HFF-Myc (cell line): ENCODE data around the gene KNG1.
A peak's percentile ranks its signal among the peaks of the same experiment; 100 is the strongest.

ENCODE experiments used
- DNase-seq: peaks from one replicate; pipeline ENCODE4 v3.0.0-alpha.2; 2011; ENCODE audit warnings: low read depth; ENCODE audit errors: extremely low read depth
- H3K4me3 ChIP-seq: replicated peaks from 2 replicates; pipeline ENCODE4 v1.5.1; 2011; ENCODE audit warnings: low read depth, mild to moderate bottlenecking, control low read depth, low read length
- TF ChIP-seq, protein P1 (sequence below): IDR thresholded peaks from 2 replicates; pipeline ENCODE4 v1.5.1; 2012; ENCODE audit warnings: mild to moderate bottlenecking, low read depth, low read length, control low read depth; ENCODE audit errors: missing control alignments

KNG1 gene

DNA sequence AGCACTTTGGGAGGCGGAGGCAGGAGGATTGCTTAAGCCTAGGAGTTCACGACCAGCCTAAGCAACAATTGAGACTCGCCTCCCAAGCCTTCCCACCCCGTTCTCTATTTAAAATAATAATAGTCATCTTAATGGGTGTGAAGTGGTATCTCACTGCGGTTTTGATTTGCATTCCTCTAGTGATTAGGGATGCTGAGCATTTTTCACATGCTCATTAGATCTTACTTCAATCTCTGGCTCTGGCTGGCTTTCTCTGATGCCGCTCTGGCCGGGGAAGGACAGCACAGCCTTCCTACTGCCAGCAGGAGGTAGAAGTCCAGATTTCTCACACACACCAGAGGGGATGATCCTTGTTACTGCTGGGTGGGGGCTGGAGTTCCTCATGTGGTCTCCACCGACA lies 58.8 kb downstream of the KNG1 start:
- TF ChIP-seq, protein P1, sequence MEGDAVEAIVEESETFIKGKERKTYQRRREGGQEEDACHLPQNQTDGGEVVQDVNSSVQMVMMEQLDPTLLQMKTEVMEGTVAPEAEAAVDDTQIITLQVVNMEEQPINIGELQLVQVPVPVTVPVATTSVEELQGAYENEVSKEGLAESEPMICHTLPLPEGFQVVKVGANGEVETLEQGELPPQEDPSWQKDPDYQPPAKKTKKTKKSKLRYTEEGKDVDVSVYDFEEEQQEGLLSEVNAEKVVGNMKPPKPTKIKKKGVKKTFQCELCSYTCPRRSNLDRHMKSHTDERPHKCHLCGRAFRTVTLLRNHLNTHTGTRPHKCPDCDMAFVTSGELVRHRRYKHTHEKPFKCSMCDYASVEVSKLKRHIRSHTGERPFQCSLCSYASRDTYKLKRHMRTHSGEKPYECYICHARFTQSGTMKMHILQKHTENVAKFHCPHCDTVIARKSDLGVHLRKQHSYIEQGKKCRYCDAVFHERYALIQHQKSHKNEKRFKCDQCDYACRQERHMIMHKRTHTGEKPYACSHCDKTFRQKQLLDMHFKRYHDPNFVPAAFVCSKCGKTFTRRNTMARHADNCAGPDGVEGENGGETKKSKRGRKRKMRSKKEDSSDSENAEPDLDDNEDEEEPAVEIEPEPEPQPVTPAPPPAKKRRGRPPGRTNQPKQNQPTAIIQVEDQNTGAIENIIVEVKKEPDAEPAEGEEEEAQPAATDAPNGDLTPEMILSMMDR = no peak
- DNase-seq = no peak
- no peak overlapping the region for H3K4me3 ChIP-seq

DNA sequence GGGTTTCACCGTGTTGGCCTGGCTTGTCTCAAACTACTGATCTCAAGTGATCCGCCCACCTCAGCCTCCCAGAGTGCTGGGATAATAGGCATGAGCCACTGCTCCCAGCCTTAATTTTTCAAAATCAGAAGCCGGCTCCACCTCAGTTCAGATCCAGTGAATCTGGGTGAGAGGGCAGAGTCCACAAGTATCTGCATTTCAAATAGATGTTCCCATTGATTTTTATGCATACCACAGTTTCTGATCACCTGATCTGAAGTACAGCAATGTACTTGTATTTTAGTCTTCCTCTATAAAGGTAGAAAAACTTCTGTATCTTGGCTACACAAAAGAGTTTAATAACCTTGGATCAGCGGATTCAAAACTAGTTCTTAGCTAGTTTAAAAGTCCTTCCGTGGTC lies 62.0 kb downstream of the KNG1 start:
- no peak overlapping the region for H3K4me3 ChIP-seq
- TF ChIP-seq, protein P1 = no peak
- DNase-seq = no peak

DNA sequence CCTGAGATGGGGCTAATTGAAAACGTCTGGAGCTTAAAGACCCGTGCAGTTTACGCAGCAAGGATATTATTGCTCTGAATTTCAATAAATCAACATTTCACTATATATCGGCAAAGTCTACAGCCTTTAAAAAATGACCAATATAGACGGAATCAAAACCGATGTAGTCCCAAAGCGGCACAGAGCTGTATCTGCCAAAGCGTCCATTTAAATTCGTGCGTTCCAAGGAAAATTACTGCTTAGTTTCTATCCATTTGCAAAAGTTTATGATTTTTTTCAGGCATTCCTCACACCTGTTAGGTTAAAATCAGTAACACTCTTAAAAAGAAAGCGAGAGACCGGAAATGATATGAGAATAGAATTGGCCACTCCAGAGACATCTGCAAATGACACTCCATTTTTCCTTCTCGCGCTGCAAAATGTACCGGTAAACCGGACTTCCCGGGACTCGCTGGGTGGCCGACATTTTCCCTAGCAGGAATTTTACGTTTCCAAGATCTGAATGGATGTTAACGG lies 65.4 kb downstream of the KNG1 start:
- H3K4me3 ChIP-seq = peak overlapping the region; percentile 91
- TF ChIP-seq, protein P1 = no peak
- no peak for DNase-seq

DNA sequence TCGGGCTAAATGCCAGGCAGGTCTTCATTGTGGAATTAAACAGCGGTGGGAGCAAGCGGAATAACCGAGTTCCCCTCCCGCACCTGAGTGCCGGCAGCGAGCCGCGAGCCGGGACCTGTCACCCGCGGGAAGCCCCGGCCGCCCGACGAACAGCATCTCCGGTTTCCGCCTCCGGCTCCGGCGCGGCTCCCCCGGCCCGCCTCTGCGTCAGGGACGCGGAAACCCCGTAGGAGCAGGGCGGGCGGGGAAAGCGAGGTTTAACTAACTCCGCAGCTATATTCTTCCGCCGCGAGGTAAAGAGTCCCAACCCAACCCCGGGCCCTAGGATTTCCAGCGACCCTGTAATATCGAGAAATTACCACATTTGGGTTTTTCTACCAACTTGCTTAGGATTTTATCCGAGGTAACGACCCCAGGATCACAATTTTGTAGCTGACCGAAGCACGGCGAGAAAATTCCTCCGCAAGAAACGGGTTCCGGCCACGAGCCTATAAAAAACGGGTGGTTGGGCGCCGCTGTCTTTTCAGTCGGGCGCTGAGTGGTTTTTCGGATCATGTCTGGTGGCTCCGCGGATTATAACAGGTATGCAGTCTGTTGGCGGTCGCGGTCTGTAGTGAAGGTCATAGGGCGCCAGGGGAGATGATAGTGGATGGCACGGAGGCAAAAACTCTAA lies 66.0 kb downstream of the KNG1 start, which contains the start of gene EIF4A2:
Gene EIF4A2, plus strand, starts transcription at position 520 of the 673 bp plus-strand sequence. Its CDS starts 34 bp downstream, at position 554.
- peak; percentile 71 for DNase-seq
- TF ChIP-seq, protein P1 = no peak
- H3K4me3 ChIP-seq = peak within 1 kb of the TSS; percentile 91

DNA sequence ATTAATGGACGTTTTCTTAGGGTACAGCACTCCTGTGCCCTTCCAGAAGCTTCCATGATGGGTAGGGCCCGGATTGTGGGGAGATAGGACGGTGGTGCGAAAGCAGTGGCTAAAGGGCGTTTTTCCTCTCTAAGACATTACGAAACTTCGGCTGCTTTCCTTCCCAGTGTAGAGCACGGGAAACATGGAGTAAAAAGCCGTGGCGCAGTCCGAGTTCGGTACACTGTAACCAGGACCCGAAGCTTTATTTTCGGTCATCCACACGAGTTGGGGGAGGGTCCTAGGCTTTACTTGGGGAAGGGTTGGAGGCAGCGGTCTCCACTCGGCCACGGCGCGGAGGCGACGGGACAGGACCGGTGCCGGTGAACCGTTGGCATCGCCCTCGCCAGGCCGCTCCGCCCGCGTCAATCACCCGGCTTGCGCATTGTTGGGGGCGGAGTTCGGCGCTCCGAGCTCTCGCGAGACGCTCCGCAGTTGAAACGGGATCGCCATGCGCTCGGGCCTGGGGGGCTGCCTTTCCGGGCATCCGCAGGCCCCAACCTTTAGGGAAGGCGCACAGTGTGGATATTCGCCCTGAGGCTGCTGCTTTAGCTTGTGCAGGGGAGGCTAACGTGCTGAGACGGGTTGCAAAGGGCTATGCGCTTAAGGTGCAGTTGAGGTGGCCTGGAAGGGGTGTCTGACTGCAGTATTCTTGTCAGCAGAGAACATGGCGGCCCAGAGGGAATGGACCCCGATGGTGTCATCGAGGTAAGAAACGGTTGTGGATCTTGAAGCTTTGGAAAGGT lies 66.8 kb downstream of the KNG1 start:
- no peak for DNase-seq
- peak overlapping the region; percentile 91 for H3K4me3 ChIP-seq
- TF ChIP-seq, protein P1 = no peak

DNA sequence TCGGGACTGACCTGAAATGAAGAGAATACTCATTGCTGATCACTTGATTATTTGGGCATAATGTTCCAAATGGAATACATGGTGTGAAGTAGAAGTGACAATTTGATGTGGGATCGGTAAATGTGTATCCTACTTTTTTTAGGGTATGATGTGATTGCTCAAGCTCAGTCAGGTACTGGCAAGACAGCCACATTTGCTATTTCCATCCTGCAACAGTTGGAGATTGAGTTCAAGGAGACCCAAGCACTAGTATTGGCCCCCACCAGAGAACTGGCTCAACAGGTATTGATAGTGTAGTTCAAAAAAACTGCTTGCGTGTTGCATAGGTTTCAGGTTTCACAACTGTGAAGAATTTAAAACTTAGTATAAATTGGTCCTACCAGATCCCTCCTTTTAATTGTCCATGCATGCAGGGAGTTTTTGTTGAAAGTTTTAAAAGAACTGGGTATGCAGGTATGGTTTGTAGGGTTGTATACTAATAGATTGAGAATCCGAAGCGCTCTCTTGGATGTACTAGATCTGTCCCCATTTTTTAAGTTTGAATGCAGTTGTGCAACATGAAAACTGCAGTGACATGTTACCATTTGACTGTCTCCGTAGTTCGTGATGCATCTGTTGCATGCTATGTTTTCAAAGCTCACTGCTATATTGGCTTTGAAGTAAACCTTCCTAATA lies 67.8 kb downstream of the KNG1 start:
- TF ChIP-seq, protein P1 = no peak
- peak overlapping the region; percentile 91 for H3K4me3 ChIP-seq
- DNase-seq = no peak
